Activated CD4-positive, alpha-beta T cell treated with anti-CD3 and anti-CD28 coated beads for 24 hours (primary cell): Measurements from ENCODE around the gene EEF1AKMT1.
"Not testable (repeated sequence)": the region's sequence is repeated elsewhere in the genome, so short reads cannot be mapped to it uniquely, and the experiment has no call there.

ENCODE experiments used
- DNase-seq, 2 donors: peaks; one replicate each; pipeline ENCODE4 v3.0.0-alpha.2; 2020; ENCODE audit warnings: low read depth in 2 of 2

The EEF1AKMT1 gene

DNA sequence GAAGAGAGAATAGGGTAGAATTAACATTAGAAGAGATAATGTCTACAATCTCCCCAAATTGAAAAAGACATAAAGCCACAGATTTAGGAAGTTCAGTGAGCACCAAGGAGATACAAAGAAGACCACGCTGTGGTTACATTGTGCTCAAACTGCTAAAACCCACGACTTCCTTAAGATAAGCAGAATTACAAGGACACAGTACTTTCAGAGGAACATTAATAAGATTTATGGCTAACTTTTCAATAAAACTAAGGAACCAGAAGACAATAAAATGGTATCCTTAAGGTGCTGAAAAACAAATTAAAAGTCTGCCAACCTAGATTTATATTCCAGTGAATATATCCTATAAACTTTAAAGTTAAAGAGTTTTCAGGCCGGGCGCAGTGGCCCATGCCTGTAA, 77.7 kb downstream of the EEF1AKMT1 start:
- DNase-seq, result no peak

DNA sequence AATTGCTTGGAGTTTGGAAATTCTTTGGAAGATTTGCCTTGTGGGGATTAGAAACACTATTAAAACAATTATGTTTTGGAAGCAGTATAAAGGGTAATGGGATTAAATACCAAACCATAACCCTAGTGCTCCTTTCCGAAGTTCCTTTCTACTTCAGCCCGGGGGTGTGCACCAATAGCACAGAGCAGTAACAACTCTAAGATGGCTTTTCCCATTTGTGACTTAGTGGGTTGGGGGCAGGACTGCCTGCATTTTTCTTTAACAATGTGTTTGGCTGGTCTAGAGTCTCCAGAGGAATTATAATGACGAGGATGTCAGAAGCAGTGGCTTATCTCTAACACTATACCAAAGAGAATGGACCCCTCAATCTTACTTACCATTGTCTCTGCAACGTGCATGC, 82.1 kb downstream of the EEF1AKMT1 start:
- DNase-seq, result no peak

GRCh38 chr13:20689291-20689690, 84.5 kb downstream of the EEF1AKMT1 start:
- DNase-seq, result no peak

DNA sequence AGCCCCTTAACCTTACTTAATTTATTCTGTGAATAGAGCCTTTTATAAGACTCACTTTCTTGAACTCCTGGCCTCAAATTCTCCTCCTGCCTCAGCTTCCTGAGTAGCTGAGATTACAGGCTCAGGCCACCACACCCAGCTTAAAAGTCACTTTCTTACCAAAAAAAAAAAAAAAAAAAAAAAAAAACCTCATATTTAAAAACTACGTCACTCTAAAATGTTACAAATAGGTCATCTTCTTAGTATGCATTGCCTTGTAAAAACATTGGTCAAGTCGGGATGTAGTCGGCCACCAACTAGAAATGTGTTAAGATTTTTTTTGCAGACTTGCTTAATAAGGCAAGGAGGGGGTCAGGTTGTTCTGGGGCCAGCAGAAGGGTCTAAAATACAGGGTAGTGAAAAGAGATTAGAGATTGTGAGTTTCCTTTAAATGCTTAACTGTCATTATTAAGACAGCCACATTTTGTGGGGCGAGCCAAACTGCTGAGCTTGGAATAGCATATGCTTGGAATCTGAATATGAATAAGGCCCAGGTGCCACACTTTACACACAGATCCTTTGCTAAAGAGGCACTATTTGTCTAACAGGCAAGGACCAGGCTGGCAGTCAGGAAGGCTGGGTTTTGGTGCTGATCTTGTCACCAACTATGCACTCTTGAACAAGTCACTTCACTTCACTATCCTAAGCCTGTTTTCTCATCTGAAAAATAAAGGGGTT, 86.7 kb downstream of the EEF1AKMT1 start:
- DNase-seq, result no peak

DNA sequence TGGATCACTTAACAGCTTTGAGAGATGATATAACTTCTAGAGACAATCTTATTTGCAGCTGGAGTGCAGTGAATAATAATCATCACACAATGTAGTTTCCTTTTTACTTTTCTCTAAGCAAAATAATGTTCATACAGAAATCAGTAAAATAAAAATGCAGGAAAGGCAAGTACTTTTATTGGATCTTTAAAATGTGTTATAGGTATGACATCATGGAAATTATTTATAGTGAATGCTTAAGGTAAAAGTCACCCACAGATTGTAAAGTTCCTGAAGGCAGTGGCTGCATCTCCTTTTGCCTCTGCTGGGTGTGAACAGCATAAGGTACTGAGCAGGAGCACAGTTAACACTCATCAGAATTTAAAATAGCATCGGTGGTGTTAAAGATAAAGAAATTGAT, 87.6 kb downstream of the EEF1AKMT1 start:
- DNase-seq, result no peak

DNA sequence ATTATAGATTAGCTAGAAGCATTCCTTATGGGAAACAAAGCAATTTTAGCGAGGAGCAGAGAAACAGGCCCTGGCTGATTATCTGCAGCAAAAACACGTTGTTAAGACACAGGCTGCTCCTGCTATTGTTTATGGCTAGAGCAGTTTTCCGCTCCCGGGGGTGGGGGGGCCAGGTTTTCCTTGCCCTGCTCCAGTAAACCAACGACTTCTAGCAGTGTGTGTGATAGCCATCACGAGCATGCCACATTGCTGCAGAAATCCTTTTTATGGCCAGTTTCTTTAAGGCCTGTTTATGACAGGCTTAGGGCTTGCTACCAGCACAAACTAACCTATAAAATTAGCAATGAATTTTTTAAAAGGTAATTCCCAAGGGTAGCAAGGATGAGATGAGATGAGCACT, 88.7 kb downstream of the EEF1AKMT1 start:
- no peak for DNase-seq

GRCh38 chr13:20684546-20684945, 89.2 kb downstream of the EEF1AKMT1 start:
- DNase-seq, result no peak

DNA sequence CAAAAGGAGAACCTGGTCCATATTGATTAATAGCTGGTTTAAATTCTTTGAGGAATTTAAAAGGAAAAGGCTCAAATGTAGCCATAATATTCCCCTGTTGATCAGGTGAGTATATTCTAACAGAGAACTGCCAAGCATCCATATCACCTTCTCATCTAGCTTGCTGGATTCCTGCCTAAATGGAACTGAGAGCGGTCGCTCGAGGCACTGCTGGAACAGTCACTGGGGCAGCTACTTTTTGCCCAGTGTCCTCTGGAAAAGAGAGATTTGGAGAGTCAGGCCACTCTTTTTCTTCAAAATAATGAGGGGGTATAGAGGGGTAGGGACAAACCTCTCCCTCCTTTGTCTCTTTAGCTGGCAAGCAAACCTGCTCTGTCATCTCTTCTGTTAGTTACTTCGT, 89.7 kb downstream of the EEF1AKMT1 start:
- no peak for DNase-seq

GRCh38 chr13:20682061-20682460, 91.7 kb downstream of the EEF1AKMT1 start:
- DNase-seq, result no peak

DNA sequence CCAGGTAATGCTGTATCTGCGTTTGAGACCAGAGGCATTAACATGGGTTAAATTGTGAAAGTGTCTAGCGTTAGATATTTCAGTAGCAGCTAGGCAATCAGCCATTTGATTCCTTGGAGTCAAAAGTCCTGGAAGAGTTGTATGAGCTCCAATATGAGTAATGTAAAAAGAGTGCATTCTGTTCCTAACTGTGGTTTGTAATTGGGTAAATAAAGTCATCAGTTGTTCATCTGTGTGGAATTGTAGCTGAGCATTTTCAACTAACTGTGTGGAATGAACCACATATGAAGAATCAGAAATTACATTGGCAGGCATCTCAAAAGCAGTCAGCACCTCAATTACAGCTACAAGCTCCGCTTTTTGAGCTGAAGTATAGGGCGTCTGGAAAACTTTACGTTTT, 92.3 kb downstream of the EEF1AKMT1 start:
- DNase-seq, result not testable (repeated sequence)

DNA sequence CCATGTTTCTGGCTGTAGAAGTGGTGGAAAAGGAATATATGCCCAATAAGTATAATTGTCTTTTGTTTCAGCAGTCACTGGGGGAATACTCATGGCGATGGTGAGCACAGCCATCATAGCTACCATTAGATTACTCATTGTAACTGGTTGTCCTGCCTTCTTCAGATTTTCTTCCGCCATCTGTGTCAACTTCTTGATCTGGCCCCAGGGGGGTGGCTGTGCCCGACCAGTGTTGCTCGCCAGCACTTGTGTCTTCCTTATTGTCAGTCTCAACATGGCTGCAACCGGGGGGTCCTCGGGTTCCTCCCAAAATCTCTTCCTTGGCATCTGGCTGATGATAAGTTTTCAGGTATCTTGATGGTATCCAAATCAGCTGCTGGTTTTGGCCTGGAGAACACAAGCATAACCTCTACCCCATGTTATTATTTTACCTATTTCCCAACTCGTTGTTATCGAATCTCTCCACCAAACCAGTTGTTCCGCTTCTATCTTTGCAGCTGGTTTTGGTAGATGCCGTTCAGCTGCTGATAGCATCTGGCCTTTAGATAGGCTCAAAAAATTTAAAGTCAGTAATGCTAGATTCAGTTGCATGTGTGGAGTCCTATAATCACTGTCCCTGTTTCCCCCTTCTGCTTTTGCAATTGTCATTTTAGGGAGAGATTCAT, 93.2 kb downstream of the EEF1AKMT1 start:
- no peak for DNase-seq

DNA sequence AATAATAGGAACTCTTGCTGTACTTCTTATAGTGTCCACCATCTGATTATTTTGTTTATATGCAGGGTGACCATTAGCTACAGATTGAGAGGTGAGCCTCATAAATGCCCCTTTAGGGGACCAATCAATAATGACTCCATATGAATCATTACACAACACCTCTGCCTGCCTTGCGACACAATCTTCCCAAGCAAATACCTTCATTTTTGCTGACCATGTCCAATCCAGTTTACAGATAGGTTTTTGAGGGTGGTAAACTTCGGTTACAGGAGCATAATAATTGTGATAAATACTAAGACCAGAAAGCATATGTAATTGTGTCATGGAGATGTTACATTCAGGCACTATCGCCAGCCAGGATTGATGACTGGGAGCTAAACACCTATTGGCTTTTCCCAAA, 93.9 kb downstream of the EEF1AKMT1 start:
- DNase-seq, result no peak
